HepG2 (cell line): Measurements from ENCODE around the gene SNURF. TPM values are rescaled to one million over a fixed set of nuclear protein-coding genes. Genes with fewer than 3 reads are reported as not detected.

Experiments
- ATF7 ChIP-seq, 2 experiments: fragments of 450-650 bp in 1 of 2; sonication (generic) in 1 of 2; formaldehyde crosslinking in 1 of 2; IDR thresholded peaks; 2 replicates each; pipeline versions ENCODE4 v1.4.0 to v1.6.1; 2016 to 2020; ENCODE audit warnings: antibody characterized with exemption in 1 of 2, mild to moderate bottlenecking in 1 of 2, missing genetic modification reagents in 1 of 2
- HNRNPLL ChIP-seq: fragments of 200-400 bp; formaldehyde crosslinking; IDR thresholded peaks from 2 replicates; pipeline ENCODE4 v1.6.1; 2017; ENCODE audit warnings: mild to moderate bottlenecking, low read depth, low read length; ENCODE audit not compliant: poor library complexity, severe bottlenecking
- KAT8 ChIP-seq: IDR thresholded peaks from 2 replicates; pipeline ENCODE4 v1.6.1; 2016; ENCODE audit warnings: missing genetic modification reagents, missing compliant biosample characterization
- LCORL ChIP-seq, 2 experiments: fragments of 450-650 bp in 1 of 2; sonication (generic) in 1 of 2; formaldehyde crosslinking in 1 of 2; IDR thresholded peaks; 2 replicates each; pipeline versions ENCODE4 v1.5.0 to v1.6.1; 2017 to 2020; ENCODE audit warnings: antibody characterized with exemption in 1 of 2, missing genetic modification reagents in 1 of 2
- NONO ChIP-seq, 2 experiments: fragments of 450-650 bp in 1 of 2; sonication (generic) in 1 of 2; formaldehyde crosslinking in 1 of 2; IDR thresholded peaks in 1 of 2; conservative IDR thresholded peaks in 1 of 2; 2 replicates each; pipeline versions ENCODE4 v1.6.1 to v1.8.0; 2017 to 2022; ENCODE audit warnings: mild to moderate bottlenecking in 1 of 2, missing genetic modification reagents in 1 of 2, moderate library complexity in 1 of 2
- POLR2G ChIP-seq: fragments of 200-400 bp; formaldehyde crosslinking; IDR thresholded peaks from 2 replicates; pipeline ENCODE4 v1.6.1; 2018; ENCODE audit warnings: mild to moderate bottlenecking, low read depth, low read length, moderate library complexity
- RXRB ChIP-seq: IDR thresholded peaks from 2 replicates; pipeline ENCODE4 v1.6.1; 2016; ENCODE audit warnings: borderline replicate concordance, missing genetic modification reagents, missing compliant biosample characterization
- ZBTB7B ChIP-seq: sonication (generic); formaldehyde crosslinking; IDR thresholded peaks from 2 replicates; pipeline ENCODE4 v1.4.0; 2020; ENCODE audit warnings: missing genetic modification reagents
- ZMYM3 ChIP-seq: sonication (generic); formaldehyde crosslinking; IDR thresholded peaks from 2 replicates; pipeline ENCODE4 v1.5.1; 2020; ENCODE audit warnings: mild to moderate bottlenecking, missing genetic modification reagents
- ZNF333 ChIP-seq: sonication (generic); formaldehyde crosslinking; IDR thresholded peaks from 2 replicates; pipeline ENCODE4 v1.4.0; 2020; ENCODE audit warnings: mild to moderate bottlenecking, missing genetic modification reagents, borderline replicate concordance
- ZNF772 ChIP-seq: sonication (generic); formaldehyde crosslinking; IDR thresholded peaks from 2 replicates; pipeline ENCODE4 v1.5.0; 2020; ENCODE audit warnings: mild to moderate bottlenecking, missing genetic modification reagents
- ZNF780A ChIP-seq: sonication (generic); formaldehyde crosslinking; IDR thresholded peaks from 2 replicates; pipeline ENCODE4 v1.8.0; 2022; ENCODE audit warnings: mild to moderate bottlenecking, missing genetic modification reagents, moderate library complexity
- polyA plus RNA-seq, 8 experiments: library from polyadenylated mRNA; depleted of rRNA in 3 of 8; stranded (reverse) in 7 of 8; unstranded in 1 of 8; fragments of >200 nt; fragmentation: Illumina TruSeq in 4 of 8; extraction: Trizol in 4 of 8; gene quantifications; 2 replicates each; pipeline versions ENCODE4 v1.2.1 to v1.2.3, GENCODE V29; 2011 to 2016; ENCODE audit warnings: low read depth in 4 of 8, missing spikeins in 1 of 8, mixed read lengths in 1 of 8; ENCODE audit not compliant: insufficient read depth in 1 of 8
- total RNA-seq, 5 experiments: library from RNA; depleted of rRNA; stranded (reverse); fragments of >200 nt; fragmentation: Illumina TruSeq; extraction: Trizol; gene quantifications; 2 replicates each; pipeline ENCODE4 v1.2.3, GENCODE V29; 2016; ENCODE audit warnings: low read depth in 1 of 5
- TF ChIP-seq, protein P1 (sequence below): sonication (generic); IDR thresholded peaks from 2 replicates; pipeline ENCODE4 v1.6.1; 2016; ENCODE audit warnings: low read depth, borderline replicate concordance
- TF ChIP-seq, protein P2 (sequence below): sonication (generic); formaldehyde crosslinking; conservative IDR thresholded peaks from 2 replicates; pipeline ENCODE4 v1.8.0; 2022; ENCODE audit warnings: mild to moderate bottlenecking, moderate library complexity, missing genetic modification reagents
- TF ChIP-seq, protein P3 (sequence below): IDR thresholded peaks from 2 replicates; pipeline ENCODE4 v1.6.1; 2012; ENCODE audit warnings: inconsistent platforms
- TF ChIP-seq, protein P4 (sequence below): IDR thresholded peaks from 2 replicates; pipeline ENCODE4 v1.6.1; 2016; ENCODE audit warnings: missing compliant biosample characterization, missing genetic modification reagents, borderline replicate concordance
- TF ChIP-seq, protein P5 (sequence below): sonication (generic); formaldehyde crosslinking; IDR thresholded peaks from 2 replicates; pipeline ENCODE4 v1.4.0; 2020; ENCODE audit warnings: missing genetic modification reagents, borderline replicate concordance

SNURF gene
- total and polyA plus RNA-seq, 2 of the 13 experiments (the other 11 are each of a cell fraction or from before 2014, with no cell fraction given) = 2.1 to 7.6 TPM

DNA sequence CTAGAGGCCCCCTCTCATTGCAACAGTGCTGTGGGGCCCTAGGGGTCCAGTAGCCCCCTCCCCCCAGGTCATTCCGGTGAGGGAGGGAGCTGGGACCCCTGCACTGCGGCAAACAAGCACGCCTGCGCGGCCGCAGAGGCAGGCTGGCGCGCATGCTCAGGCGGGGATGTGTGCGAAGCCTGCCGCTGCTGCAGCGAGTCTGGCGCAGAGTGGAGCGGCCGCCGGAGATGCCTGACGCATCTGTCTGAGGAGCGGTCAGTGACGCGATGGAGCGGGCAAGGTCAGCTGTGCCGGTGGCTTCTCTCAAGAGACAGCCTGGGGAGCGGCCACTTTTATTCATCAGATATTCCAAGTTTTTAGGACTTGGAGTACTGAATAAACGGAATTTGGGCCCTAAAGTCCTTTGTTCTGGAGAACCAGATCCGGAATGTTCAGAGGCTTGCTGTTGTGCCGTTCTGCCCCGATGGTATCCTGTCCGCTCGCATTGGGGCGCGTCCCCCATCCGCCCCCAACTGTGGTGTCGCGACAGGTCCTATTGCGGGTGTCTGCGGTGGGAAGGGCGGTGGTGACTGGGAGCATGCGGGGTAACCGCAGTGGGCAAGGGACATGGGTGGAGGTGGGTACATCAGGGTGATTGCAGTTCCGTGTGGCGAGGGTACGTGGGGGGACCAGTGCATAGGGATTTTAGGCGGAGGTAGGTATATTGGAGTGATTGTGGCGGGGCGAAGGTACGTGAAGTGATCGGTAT is at the start of gene SNURF, which contains the start of gene SNRPN (continued):
- TF ChIP-seq POLR2G = peak; percentile 88
- no peak for TF ChIP-seq NONO (IDR thresholded peaks at IDR 0.05)
- TF ChIP-seq NONO (CRISPR knock-in tag; conservative IDR thresholded peaks at IDR 0.05) = no peak
- no peak for TF ChIP-seq ATF7 (IDR thresholded peaks at IDR 0.05)
- no peak for TF ChIP-seq ATF7 (CRISPR knock-in tag; IDR thresholded peaks at IDR 0.05)
- TF ChIP-seq, protein P1, sequence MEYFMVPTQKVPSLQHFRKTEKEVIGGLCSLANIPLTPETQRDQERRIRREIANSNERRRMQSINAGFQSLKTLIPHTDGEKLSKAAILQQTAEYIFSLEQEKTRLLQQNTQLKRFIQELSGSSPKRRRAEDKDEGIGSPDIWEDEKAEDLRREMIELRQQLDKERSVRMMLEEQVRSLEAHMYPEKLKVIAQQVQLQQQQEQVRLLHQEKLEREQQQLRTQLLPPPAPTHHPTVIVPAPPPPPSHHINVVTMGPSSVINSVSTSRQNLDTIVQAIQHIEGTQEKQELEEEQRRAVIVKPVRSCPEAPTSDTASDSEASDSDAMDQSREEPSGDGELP = peak; percentile 56; the same call in 1 of the 2 replicates
- peak; percentile 86 for TF ChIP-seq ZBTB7B (CRISPR knock-in tag)
- peak; percentile 20; the same call in 1 of the 2 replicates for TF ChIP-seq KAT8 (CRISPR knock-in tag)
- no peak for TF ChIP-seq ZNF780A (CRISPR knock-in tag)
- peak; percentile 87 for TF ChIP-seq HNRNPLL
- TF ChIP-seq ZMYM3 (CRISPR knock-in tag) = peak; percentile 31; the same call in 1 of the 2 replicates
- TF ChIP-seq, protein P2, sequence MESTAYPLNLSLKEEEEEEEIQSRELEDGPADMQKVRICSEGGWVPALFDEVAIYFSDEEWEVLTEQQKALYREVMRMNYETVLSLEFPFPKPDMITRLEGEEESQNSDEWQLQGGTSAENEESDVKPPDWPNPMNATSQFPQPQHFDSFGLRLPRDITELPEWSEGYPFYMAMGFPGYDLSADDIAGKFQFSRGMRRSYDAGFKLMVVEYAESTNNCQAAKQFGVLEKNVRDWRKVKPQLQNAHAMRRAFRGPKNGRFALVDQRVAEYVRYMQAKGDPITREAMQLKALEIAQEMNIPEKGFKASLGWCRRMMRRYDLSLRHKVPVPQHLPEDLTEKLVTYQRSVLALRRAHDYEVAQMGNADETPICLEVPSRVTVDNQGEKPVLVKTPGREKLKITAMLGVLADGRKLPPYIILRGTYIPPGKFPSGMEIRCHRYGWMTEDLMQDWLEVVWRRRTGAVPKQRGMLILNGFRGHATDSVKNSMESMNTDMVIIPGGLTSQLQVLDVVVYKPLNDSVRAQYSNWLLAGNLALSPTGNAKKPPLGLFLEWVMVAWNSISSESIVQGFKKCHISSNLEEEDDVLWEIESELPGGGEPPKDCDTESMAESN (CRISPR knock-in tag) = 0 out of 2 replicates have a peak, but pooled peaks have one; percentile 38
- TF ChIP-seq RXRB (CRISPR knock-in tag) = peak; percentile 31; the same call in 1 of the 2 replicates
- TF ChIP-seq, protein P3, sequence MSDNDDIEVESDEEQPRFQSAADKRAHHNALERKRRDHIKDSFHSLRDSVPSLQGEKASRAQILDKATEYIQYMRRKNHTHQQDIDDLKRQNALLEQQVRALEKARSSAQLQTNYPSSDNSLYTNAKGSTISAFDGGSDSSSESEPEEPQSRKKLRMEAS = peak; percentile 49; the same call in 1 of the 2 replicates
- TF ChIP-seq, protein P4, sequence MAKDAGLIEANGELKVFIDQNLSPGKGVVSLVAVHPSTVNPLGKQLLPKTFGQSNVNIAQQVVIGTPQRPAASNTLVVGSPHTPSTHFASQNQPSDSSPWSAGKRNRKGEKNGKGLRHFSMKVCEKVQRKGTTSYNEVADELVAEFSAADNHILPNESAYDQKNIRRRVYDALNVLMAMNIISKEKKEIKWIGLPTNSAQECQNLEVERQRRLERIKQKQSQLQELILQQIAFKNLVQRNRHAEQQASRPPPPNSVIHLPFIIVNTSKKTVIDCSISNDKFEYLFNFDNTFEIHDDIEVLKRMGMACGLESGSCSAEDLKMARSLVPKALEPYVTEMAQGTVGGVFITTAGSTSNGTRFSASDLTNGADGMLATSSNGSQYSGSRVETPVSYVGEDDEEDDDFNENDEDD (CRISPR knock-in tag) = 0 out of 2 replicates have a peak, but pooled peaks have one; percentile 29
- TF ChIP-seq ZNF772 (CRISPR knock-in tag) = 0 out of 2 replicates have a peak, but pooled peaks have one; percentile 20
- TF ChIP-seq, protein P5, sequence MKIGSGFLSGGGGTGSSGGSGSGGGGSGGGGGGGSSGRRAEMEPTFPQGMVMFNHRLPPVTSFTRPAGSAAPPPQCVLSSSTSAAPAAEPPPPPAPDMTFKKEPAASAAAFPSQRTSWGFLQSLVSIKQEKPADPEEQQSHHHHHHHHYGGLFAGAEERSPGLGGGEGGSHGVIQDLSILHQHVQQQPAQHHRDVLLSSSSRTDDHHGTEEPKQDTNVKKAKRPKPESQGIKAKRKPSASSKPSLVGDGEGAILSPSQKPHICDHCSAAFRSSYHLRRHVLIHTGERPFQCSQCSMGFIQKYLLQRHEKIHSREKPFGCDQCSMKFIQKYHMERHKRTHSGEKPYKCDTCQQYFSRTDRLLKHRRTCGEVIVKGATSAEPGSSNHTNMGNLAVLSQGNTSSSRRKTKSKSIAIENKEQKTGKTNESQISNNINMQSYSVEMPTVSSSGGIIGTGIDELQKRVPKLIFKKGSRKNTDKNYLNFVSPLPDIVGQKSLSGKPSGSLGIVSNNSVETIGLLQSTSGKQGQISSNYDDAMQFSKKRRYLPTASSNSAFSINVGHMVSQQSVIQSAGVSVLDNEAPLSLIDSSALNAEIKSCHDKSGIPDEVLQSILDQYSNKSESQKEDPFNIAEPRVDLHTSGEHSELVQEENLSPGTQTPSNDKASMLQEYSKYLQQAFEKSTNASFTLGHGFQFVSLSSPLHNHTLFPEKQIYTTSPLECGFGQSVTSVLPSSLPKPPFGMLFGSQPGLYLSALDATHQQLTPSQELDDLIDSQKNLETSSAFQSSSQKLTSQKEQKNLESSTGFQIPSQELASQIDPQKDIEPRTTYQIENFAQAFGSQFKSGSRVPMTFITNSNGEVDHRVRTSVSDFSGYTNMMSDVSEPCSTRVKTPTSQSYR (CRISPR knock-in tag) = peak; percentile 48; the same call in 1 of the 2 replicates
- no peak for TF ChIP-seq LCORL (IDR thresholded peaks at IDR 0.05)
- 0 out of 2 replicates have a peak, but pooled peaks have one; percentile 32 for TF ChIP-seq LCORL (CRISPR knock-in tag; IDR thresholded peaks at IDR 0.05)
- 0 out of 2 replicates have a peak, but pooled peaks have one; percentile 38 for TF ChIP-seq ZNF333 (CRISPR knock-in tag)
